Smooth muscle cell (in vitro differentiated cells): ENCODE data around the gene MCEE. TPM values are rescaled to one million over a fixed set of nuclear protein-coding genes. Genes with fewer than 3 reads are reported as not detected.
A peak's percentile ranks its signal among the peaks of the same experiment; 100 is the strongest.

Experiments used
- DNase-seq: peaks from one replicate; lab custom pipeline; 2025; ENCODE audit not compliant: unreplicated experiment; lab: John Stamatoyannopoulos, UW
- H2AFZ ChIP-seq: fragments of 200-600 bp; sonication (generic); 2 replicates; pipeline ENCODE4 v1.6.0; 2016; ENCODE audit warnings: antibody characterized with exemption, low read depth, mild to moderate bottlenecking
- H3F3A ChIP-seq: fragments of 200-600 bp; sonication (generic); 2 replicates; pipeline ENCODE4 v1.6.0; 2017; ENCODE audit warnings: antibody characterized with exemption, low read depth
- H3K27ac ChIP-seq: fragments of 200-600 bp; sonication (generic); 2 replicates; pipeline ENCODE4 v1.5.1; 2016; ENCODE audit warnings: low read depth, mild to moderate bottlenecking
- H3K27me3 ChIP-seq: fragments of 200-600 bp; sonication (generic); 2 replicates; pipeline ENCODE4 v1.6.1; 2016; ENCODE audit warnings: low read depth, mild to moderate bottlenecking
- H3K36me3 ChIP-seq: fragments of 200-600 bp; sonication (generic); 2 replicates; pipeline ENCODE4 v1.5.1; 2016; ENCODE audit warnings: low read depth
- H3K4me1 ChIP-seq: fragments of 200-600 bp; sonication (generic); 2 replicates; pipeline ENCODE4 v1.5.1; 2016; ENCODE audit warnings: low read depth
- H3K4me2 ChIP-seq: fragments of 200-600 bp; sonication (generic); 2 replicates; pipeline ENCODE4 v1.6.0; 2016; ENCODE audit warnings: mild to moderate bottlenecking
- H3K4me3 ChIP-seq: fragments of 200-600 bp; sonication (generic); 2 replicates; pipeline ENCODE4 v1.5.1; 2016; ENCODE audit warnings: mild to moderate bottlenecking
- H3K79me2 ChIP-seq: fragments of 200-600 bp; sonication (generic); 2 replicates; pipeline ENCODE4 v1.6.0; 2016; ENCODE audit warnings: low read depth, mild to moderate bottlenecking
- H3K9ac ChIP-seq: fragments of 200-600 bp; sonication (generic); 2 replicates; pipeline ENCODE4 v1.6.0; 2016; ENCODE audit warnings: low read depth
- H3K9me3 ChIP-seq: fragments of 200-600 bp; sonication (generic); replicated peaks from 2 replicates; pipeline ENCODE4 v1.5.1; 2016; ENCODE audit warnings: low read depth
- H4K20me1 ChIP-seq: fragments of 200-600 bp; sonication (generic); 2 replicates; pipeline ENCODE4 v1.6.0; 2016; ENCODE audit warnings: low read depth
- WGBS: methylation state at CpG from one replicate; pipeline ENCODE4 v1.1.7; 2016; ENCODE audit warnings: low lambda C conversion rate; 5-methylcytosine and 5-hydroxymethylcytosine counted together
- polyA plus RNA-seq: library from polyadenylated mRNA; unstranded; fragments of >200 nt; fragmentation: Nextera tagmentation; extraction: Ambion mirVana; gene quantifications from 2 replicates; pipeline ENCODE4 v1.2.1, GENCODE V29; 2016
- total RNA-seq: library from RNA; depleted of rRNA; stranded (reverse); fragments of >200 nt; gene quantifications from 2 replicates; pipeline ENCODE4 v1.2.3, GENCODE V29; 2014
- TF ChIP-seq, protein P1 (sequence below): fragments of 200-600 bp; sonication (generic); IDR thresholded peaks from 2 replicates; pipeline ENCODE4 v1.5.1; 2017; ENCODE audit warnings: borderline replicate concordance, mild to moderate bottlenecking, antibody characterized with exemption; ENCODE audit not compliant: insufficient read depth, poor library complexity, severe bottlenecking

The MCEE gene
- total and polyA plus RNA-seq, 2 experiments from 2014 or later: 38.4 to 53.9 TPM

DNA sequence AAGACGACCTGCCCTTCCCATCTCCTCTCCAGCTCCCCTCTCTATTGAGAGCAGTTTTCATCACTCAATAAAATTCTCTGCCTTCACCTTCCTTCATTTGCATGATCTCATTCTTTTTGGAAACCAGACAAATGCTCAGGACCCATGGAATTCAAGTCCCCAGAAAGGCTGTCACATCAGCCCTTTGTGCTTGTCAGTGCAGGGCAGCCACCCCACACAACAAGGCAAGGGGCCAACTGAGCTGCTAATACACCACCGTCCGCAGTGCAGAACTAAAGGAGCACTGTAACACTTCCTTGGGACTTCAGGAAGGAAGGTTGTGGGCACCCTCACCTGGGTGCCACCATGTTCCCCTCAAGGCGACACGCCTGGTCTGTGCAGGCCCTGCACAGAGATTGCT, 26.2 kb downstream of the MCEE start:
- Histone ChIP-seq H3K27me3 (no peaks in the 10 kb centered on the region), H3K27ac (no peak overlapping the region), H3K4me2 (no peak overlapping the region), H2AFZ (no peak overlapping the region), H3K9me3 (no peaks in the 10 kb centered on the region), H4K20me1 (no peaks in the 10 kb centered on the region), H3K4me1 (no peaks in the 10 kb centered on the region), H3K9ac (no peak overlapping the region), H3K36me3 (no peaks in the 10 kb centered on the region), H3K79me2 (no peaks in the 10 kb centered on the region), H3K4me3 (no peak overlapping the region), H3F3A (peaks cover 16% of the 10 kb centered on the region)
- TF ChIP-seq, protein P1, sequence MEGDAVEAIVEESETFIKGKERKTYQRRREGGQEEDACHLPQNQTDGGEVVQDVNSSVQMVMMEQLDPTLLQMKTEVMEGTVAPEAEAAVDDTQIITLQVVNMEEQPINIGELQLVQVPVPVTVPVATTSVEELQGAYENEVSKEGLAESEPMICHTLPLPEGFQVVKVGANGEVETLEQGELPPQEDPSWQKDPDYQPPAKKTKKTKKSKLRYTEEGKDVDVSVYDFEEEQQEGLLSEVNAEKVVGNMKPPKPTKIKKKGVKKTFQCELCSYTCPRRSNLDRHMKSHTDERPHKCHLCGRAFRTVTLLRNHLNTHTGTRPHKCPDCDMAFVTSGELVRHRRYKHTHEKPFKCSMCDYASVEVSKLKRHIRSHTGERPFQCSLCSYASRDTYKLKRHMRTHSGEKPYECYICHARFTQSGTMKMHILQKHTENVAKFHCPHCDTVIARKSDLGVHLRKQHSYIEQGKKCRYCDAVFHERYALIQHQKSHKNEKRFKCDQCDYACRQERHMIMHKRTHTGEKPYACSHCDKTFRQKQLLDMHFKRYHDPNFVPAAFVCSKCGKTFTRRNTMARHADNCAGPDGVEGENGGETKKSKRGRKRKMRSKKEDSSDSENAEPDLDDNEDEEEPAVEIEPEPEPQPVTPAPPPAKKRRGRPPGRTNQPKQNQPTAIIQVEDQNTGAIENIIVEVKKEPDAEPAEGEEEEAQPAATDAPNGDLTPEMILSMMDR: no peak
- DNase-seq: no peak
- 91% methylated on average over 5 of the region's 5 CpGs for WGBS

GRCh38 chr2:71102981-71103681, 26.9 kb downstream of the MCEE start:
- Histone ChIP-seq H3K4me2 (no peak overlapping the region), H3K4me1 (no peaks in the 10 kb centered on the region), H3K27ac (no peak overlapping the region), H3K9ac (no peak overlapping the region), H2AFZ (no peak overlapping the region), H3K36me3 (no peaks in the 10 kb centered on the region), H3K4me3 (no peak overlapping the region), H3K27me3 (no peaks in the 10 kb centered on the region), H3K79me2 (no peaks in the 10 kb centered on the region), H3F3A (peaks cover 12% of the 10 kb centered on the region), H3K9me3 (no peaks in the 10 kb centered on the region), H4K20me1 (no peaks in the 10 kb centered on the region)
- WGBS: 61% methylated on average over 6 of the region's 6 CpGs
- no peak for DNase-seq
- TF ChIP-seq, protein P1: no peak

- Histone ChIP-seq H3K9ac (no peak overlapping the region), H3K79me2 (no peaks in the 10 kb centered on the region), H3F3A (peaks cover 11% of the 10 kb centered on the region), H2AFZ (peak overlapping the region; percentile 76), H3K27ac (peak overlapping the region; percentile 90), H3K9me3 (no peaks in the 10 kb centered on the region), H3K4me2 (peak overlapping the region; percentile 56), H3K36me3 (no peaks in the 10 kb centered on the region), H3K4me3 (no peak overlapping the region), H4K20me1 (no peaks in the 10 kb centered on the region), H3K27me3 (no peaks in the 10 kb centered on the region), H3K4me1 (no peaks in the 10 kb centered on the region)
- TF ChIP-seq, protein P1: no peak
- 8% methylated on average over 2 of the region's 2 CpGs for WGBS
- no peak for DNase-seq
Measured at GRCh38 chr2:71101656-71102055, 28.4 kb downstream of the MCEE start.
